IMR-90 (cell line): ENCODE results near the gene RAX2. TPM values are rescaled to one million over a fixed set of nuclear protein-coding genes. Genes with fewer than 3 reads are reported as not detected.
"Not testable (repeated sequence)": the region's sequence is repeated elsewhere in the genome, so short reads cannot be mapped to it uniquely, and the experiment has no call there.

Experiments
- ATAC-seq: fragments of 200-7000 bp; cut with Tn5 transposase; 2 replicates; pipeline ENCODE4 v1.9.1; 2020; ENCODE audit warnings: low read depth, mild to moderate bottlenecking, moderate library complexity
- BruUV-seq: library from RNA; stranded (reverse); fragments of 400-500 nt; replicated peaks from 2 replicates; lab custom pipeline; 2021; lab: Mats Ljungman, UMichigan
- CTCF ChIA-PET: fragments of 300-600 bp; formaldehyde crosslinking; extraction: SDS; loops from one replicate; lab custom pipeline; 2021; ENCODE audit warnings: antibody characterized with exemption; lab: Yijun Ruan, JAX
- POLR2A ChIA-PET: fragments of 300-600 bp; sonication (Branson Sonifier 250); formaldehyde crosslinking; loops from one replicate; lab custom pipeline; 2022; ENCODE audit warnings: antibody characterized with exemption; ENCODE audit not compliant: unreplicated experiment; lab: Charles Lee
- DNase-seq: peaks from one replicate; pipeline ENCODE4 v3.0.0; 2013
- H2AFZ ChIP-seq: replicated peaks from 2 replicates; pipeline ENCODE3; 2013; ENCODE audit warnings: low read length, mild to moderate bottlenecking; ENCODE audit not compliant: poor library complexity
- H2AK5ac ChIP-seq: 2 replicates; pipeline ENCODE4 v1.6.1; 2013; ENCODE audit warnings: low read depth, low read length, inconsistent platforms
- H2AK9ac ChIP-seq: replicated peaks from 2 replicates; pipeline ENCODE3; 2013; ENCODE audit warnings: mild to moderate bottlenecking, low read depth, low read length, moderate library complexity; ENCODE audit not compliant: poor library complexity
- H2BK120ac ChIP-seq: 2 replicates; pipeline ENCODE4 v1.6.1; 2013; ENCODE audit warnings: low read depth, low read length, inconsistent platforms
- H2BK15ac ChIP-seq: 3 replicates; pipeline ENCODE4 v1.6.1; 2013; ENCODE audit warnings: low read depth, low read length, inconsistent platforms
- H2BK20ac ChIP-seq: 2 replicates; pipeline ENCODE4 v1.6.1; 2013; ENCODE audit warnings: low read depth, mild to moderate bottlenecking, inconsistent platforms, low read length, moderate library complexity
- H2BK5ac ChIP-seq: 2 replicates; pipeline ENCODE4 v1.6.1; 2013; ENCODE audit warnings: mild to moderate bottlenecking, low read depth, low read length, inconsistent platforms; ENCODE audit not compliant: poor library complexity, severe bottlenecking
- H3K14ac ChIP-seq: replicated peaks from 2 replicates; pipeline ENCODE4 v1.6.1; 2013; ENCODE audit warnings: low read depth, low read length, inconsistent platforms
- H3K18ac ChIP-seq: 2 replicates; pipeline ENCODE4 v1.6.1; 2013; ENCODE audit warnings: low read depth, low read length, control low read depth
- H3K23ac ChIP-seq: 2 replicates; pipeline ENCODE4 v1.6.1; 2013; ENCODE audit warnings: low read depth, low read length, inconsistent platforms
- H3K27ac ChIP-seq: 2 replicates; pipeline ENCODE4 v1.5.1; 2013; ENCODE audit warnings: mild to moderate bottlenecking, control low read depth, low read length; ENCODE audit not compliant: insufficient read depth
- H3K27me3 ChIP-seq: 2 replicates; pipeline ENCODE4 v1.6.1; 2013; ENCODE audit warnings: low read length; ENCODE audit not compliant: control insufficient read depth, insufficient read depth
- H3K36me3 ChIP-seq: 2 replicates; pipeline ENCODE4 v1.6.1; 2013; ENCODE audit warnings: low read length, mixed read lengths; ENCODE audit not compliant: control insufficient read depth, insufficient read depth
- H3K4ac ChIP-seq: 2 replicates; pipeline ENCODE4 v1.6.1; 2013; ENCODE audit warnings: low read depth, low read length, inconsistent platforms
- H3K4me1 ChIP-seq: 2 replicates; pipeline ENCODE4 v1.6.1; 2013; ENCODE audit warnings: low read length, mixed read lengths; ENCODE audit not compliant: control insufficient read depth, insufficient read depth
- H3K4me2 ChIP-seq: 2 replicates; pipeline ENCODE4 v1.6.1; 2013; ENCODE audit warnings: low read depth, mild to moderate bottlenecking, control low read depth, low read length, moderate library complexity
- H3K4me3 ChIP-seq: 2 replicates; pipeline ENCODE4 v1.5.1; 2013; ENCODE audit warnings: low read depth, mild to moderate bottlenecking, control low read depth, low read length, moderate library complexity; ENCODE audit not compliant: insufficient read depth
- H3K56ac ChIP-seq: 2 replicates; pipeline ENCODE4 v1.6.1; 2013; ENCODE audit warnings: low read length, inconsistent platforms; ENCODE audit not compliant: insufficient read depth; ENCODE audit errors: extremely low read depth
- H3K79me1 ChIP-seq, 2 experiments: 2 replicates each; pipeline ENCODE4 v1.6.1; 2013; ENCODE audit warnings: low read length in 2 of 2, inconsistent platforms in 1 of 2, low read depth in 1 of 2
- H3K9ac ChIP-seq: 2 replicates; pipeline ENCODE4 v1.6.1; 2013; ENCODE audit warnings: low read depth, low read length, control low read depth
- H3K9me1 ChIP-seq: 2 replicates; pipeline ENCODE4 v1.6.1; 2013; ENCODE audit warnings: low read length, inconsistent platforms; ENCODE audit not compliant: insufficient read depth
- H3K9me3 ChIP-seq: 2 replicates; pipeline ENCODE4 v1.6.1; 2013; ENCODE audit warnings: low read length; ENCODE audit not compliant: control insufficient read depth, insufficient read depth
- H4K20me1 ChIP-seq: 2 replicates; pipeline ENCODE4 v1.6.1; 2013; ENCODE audit warnings: low read length, inconsistent platforms; ENCODE audit not compliant: insufficient read depth
- H4K5ac ChIP-seq: 2 replicates; pipeline ENCODE4 v1.6.1; 2013; ENCODE audit warnings: mild to moderate bottlenecking, low read depth, low read length, control low read depth
- H4K8ac ChIP-seq, 2 experiments: 2 replicates each; pipeline ENCODE4 v1.6.1; 2013; ENCODE audit warnings: low read depth in 2 of 2, low read length in 2 of 2, control low read depth in 1 of 2, inconsistent platforms in 1 of 2
- H4K91ac ChIP-seq: 2 replicates; pipeline ENCODE4 v1.6.1; 2013; ENCODE audit warnings: low read depth, low read length, inconsistent platforms; ENCODE audit not compliant: insufficient read depth
- BHLHE40 ChIP-seq: fragments of 150-350 bp; IDR thresholded peaks from 2 replicates; pipeline ENCODE4 v1.6.1; 2016; ENCODE audit warnings: mild to moderate bottlenecking, low read depth, low read length
- MXI1 ChIP-seq: IDR thresholded peaks from 2 replicates; pipeline ENCODE4 v1.6.1; 2012; ENCODE audit warnings: low read depth, mild to moderate bottlenecking, low read length, moderate library complexity, borderline replicate concordance
- POLR2A ChIP-seq: IDR thresholded peaks from 2 replicates; pipeline ENCODE4 v1.6.1; 2012; ENCODE audit warnings: mild to moderate bottlenecking, low read depth, low read length
- RCOR1 ChIP-seq: IDR thresholded peaks from 2 replicates; pipeline ENCODE4 v1.6.1; 2012; ENCODE audit warnings: mild to moderate bottlenecking, low read length, improper control_type of control experiment; ENCODE audit not compliant: insufficient replicate concordance
- RFX5 ChIP-seq: IDR thresholded peaks from 2 replicates; pipeline ENCODE4 v1.8.0; 2012; ENCODE audit warnings: low read depth, mild to moderate bottlenecking, low read length, moderate library complexity
- WGBS, 2 experiments: methylation state at CpG; one replicate each; pipeline versions ENCODE4 v1.1.5 to v1.1.7; 2013; ENCODE audit warnings: missing lambda C conversion rate in 2 of 2; ENCODE audit not compliant: insufficient read length in 1 of 2; ENCODE audit errors: extremely low coverage in 2 of 2; 5-methylcytosine and 5-hydroxymethylcytosine counted together
- dilution Hi-C: fragments of 300-500 bp; cut with HindIII; formaldehyde crosslinking; loops from one replicate; pipeline ENCODE4 v1.14.3; 2018; ENCODE audit warnings: low sequenced_read_pairs; ENCODE audit not compliant: unreplicated experiment
- in situ Hi-C: fragments of 300-500 bp; cut with MboI; formaldehyde crosslinking; loops from 3 replicates; pipeline ENCODE4 v1.14.3; 2019; ENCODE audit warnings: low sequenced_read_pairs, inconsistent platforms, mixed read lengths
- intact Hi-C: fragments of 100-400 bp; cut with micrococcal nuclease; formaldehyde crosslinking; loops from 2 replicates; pipeline ENCODE4 v1.10.0; 2022
- polyA plus RNA-seq, 3 experiments: library from polyadenylated mRNA; depleted of rRNA; stranded (reverse); fragments of >200 nt; gene quantifications; 2 replicates each; pipeline ENCODE4 v1.2.3, GENCODE V29; 2012; ENCODE audit warnings: low replicate concordance in 1 of 3
- total RNA-seq: library from RNA; depleted of rRNA; stranded (reverse); fragments of >200 nt; gene quantifications from 2 replicates; pipeline ENCODE4 v1.2.3, GENCODE V29; 2012
- TF ChIP-seq, protein P1 (sequence below): conservative IDR thresholded peaks from 2 replicates; pipeline ENCODE4 v1.5.1; 2012; ENCODE audit warnings: mild to moderate bottlenecking, low read depth, low read length, improper control_type of control experiment

The RAX2 gene
- total and polyA plus RNA-seq, 2 of the 4 experiments (the other 2 are of a cell fraction) = not detected

GRCh38 chr19:3816566-3817218, 44.7 kb upstream of the RAX2 start:
- Histone ChIP-seq H3K9ac (no peak overlapping the region), H3K4ac (no peak overlapping the region), H3K79me1 (no peaks in the 10 kb centered on the region), H4K5ac (no peak overlapping the region), H4K20me1 (no peaks in the 10 kb centered on the region), H4K91ac (no peak overlapping the region), H2AK9ac (no peak overlapping the region), H3K18ac (no peak overlapping the region), H2AFZ (no peak overlapping the region), H2BK5ac (no peak overlapping the region), H4K8ac (no peak overlapping the region), H2BK20ac (no peak overlapping the region), H3K4me1 (no peaks in the 10 kb centered on the region), H3K23ac (no peak overlapping the region), H2BK120ac (no peak overlapping the region), H3K56ac (no peak overlapping the region), H3K27ac (no peak overlapping the region), H2AK5ac (no peak overlapping the region), H3K27me3 (peaks cover 10% of the 10 kb centered on the region), H3K9me3 (no peaks in the 10 kb centered on the region), H3K36me3 (no peaks in the 10 kb centered on the region), H3K4me3 (no peak overlapping the region), H2BK15ac (no peak overlapping the region), H3K4me2 (no peak overlapping the region), H3K9me1 (no peaks in the 10 kb centered on the region), H3K14ac (no peak overlapping the region)
- dilution Hi-C loops (no loop called here), intact Hi-C loops (no loop called here), in situ Hi-C loops (no loop called here)
- WGBS, 2 experiments = 79% methylated on average over 29 of the region's 45 CpGs; no CpG with 5 or more reads in 1 of the 2 experiments
- DNase-seq (no peak), ATAC-seq (no peak)
- ChIA-PET POLR2A (interaction anchor here (0.6 kb wide), 1 partner anchor 48 kb away, joined by 11 read pairs; no protein-coding TSS in a partner anchor), CTCF (no interaction called here)
- TF ChIP-seq MXI1 = no peak
- TF ChIP-seq, protein P1, sequence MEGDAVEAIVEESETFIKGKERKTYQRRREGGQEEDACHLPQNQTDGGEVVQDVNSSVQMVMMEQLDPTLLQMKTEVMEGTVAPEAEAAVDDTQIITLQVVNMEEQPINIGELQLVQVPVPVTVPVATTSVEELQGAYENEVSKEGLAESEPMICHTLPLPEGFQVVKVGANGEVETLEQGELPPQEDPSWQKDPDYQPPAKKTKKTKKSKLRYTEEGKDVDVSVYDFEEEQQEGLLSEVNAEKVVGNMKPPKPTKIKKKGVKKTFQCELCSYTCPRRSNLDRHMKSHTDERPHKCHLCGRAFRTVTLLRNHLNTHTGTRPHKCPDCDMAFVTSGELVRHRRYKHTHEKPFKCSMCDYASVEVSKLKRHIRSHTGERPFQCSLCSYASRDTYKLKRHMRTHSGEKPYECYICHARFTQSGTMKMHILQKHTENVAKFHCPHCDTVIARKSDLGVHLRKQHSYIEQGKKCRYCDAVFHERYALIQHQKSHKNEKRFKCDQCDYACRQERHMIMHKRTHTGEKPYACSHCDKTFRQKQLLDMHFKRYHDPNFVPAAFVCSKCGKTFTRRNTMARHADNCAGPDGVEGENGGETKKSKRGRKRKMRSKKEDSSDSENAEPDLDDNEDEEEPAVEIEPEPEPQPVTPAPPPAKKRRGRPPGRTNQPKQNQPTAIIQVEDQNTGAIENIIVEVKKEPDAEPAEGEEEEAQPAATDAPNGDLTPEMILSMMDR = no peak
- no peak for TF ChIP-seq POLR2A
- no peak for TF ChIP-seq BHLHE40
- no peak for TF ChIP-seq RCOR1
- no peak for TF ChIP-seq RFX5
- no TSS peak for BruUV-seq

DNA sequence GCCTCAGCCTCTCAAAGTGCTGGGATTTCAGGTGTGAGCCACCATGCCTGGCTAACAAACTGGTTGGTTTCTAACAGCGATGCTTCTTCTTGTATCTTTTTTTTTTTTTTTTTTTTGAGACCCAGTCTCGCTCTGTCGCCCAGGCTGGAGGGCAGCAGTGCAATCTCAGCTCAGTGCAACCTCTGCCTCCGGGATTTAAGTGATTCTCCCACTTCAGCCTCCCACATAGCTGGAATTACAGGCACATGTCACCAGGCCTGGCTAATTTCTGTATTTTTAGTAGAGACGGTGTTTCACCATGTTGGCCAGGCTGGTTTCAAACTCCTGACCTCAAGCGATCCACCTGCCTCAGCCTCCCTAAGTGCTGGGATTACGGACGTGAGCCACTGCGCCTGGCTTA, 44.1 kb upstream of the RAX2 start:
- H3K56ac ChIP-seq, H4K5ac ChIP-seq, H3K14ac ChIP-seq, H3K4me2 ChIP-seq, H3K9ac ChIP-seq, CTCF ChIA-PET, H4K91ac ChIP-seq, H3K9me3 ChIP-seq, in situ Hi-C loops, H2AFZ ChIP-seq, H2BK20ac ChIP-seq, DNase-seq, H3K4me3 ChIP-seq, H3K23ac ChIP-seq, H3K4me1 ChIP-seq, ATAC-seq, H4K20me1 ChIP-seq, dilution Hi-C loops, H2BK120ac ChIP-seq, intact Hi-C loops, H2AK9ac ChIP-seq, H2AK5ac ChIP-seq, BruUV-seq, H4K8ac ChIP-seq, H3K9me1 ChIP-seq, H3K4ac ChIP-seq, H3K36me3 ChIP-seq, H3K79me1 ChIP-seq, H2BK5ac ChIP-seq, H2BK15ac ChIP-seq, H3K27ac ChIP-seq, H3K18ac ChIP-seq: not testable (repeated sequence)
- 81% methylated on average over 3 of the region's 9 CpGs; no CpG with 5 or more reads in 1 of the 2 experiments for WGBS, 2 experiments
- POLR2A ChIA-PET = interaction anchor here (0.6 kb wide), 1 partner anchor 47 kb away, joined by 11 read pairs; no protein-coding TSS in a partner anchor
- H3K27me3 ChIP-seq = peaks cover 10% of the 10 kb centered on the region
